Activated CD4-positive, alpha-beta T cell treated with anti-CD3 and anti-CD28 coated beads, Interleukin-2, Interleukin-4, amounts not matched to agents 100 ng/mL and 50 ng/mL, durations not matched to agents 16 hours and 8 hours (primary cell): Measurements from ENCODE around the gene RBM17.
A peak's percentile ranks its signal among the peaks of the same experiment; 100 is the strongest.
"Not testable (repeated sequence)": the region's sequence is repeated elsewhere in the genome, so short reads cannot be mapped to it uniquely, and the experiment has no call there.

Source experiments
- DNase-seq: peaks from one replicate; pipeline ENCODE4 v3.0.0-alpha.2; 2020; ENCODE audit warnings: low spot score

Gene RBM17

DNA sequence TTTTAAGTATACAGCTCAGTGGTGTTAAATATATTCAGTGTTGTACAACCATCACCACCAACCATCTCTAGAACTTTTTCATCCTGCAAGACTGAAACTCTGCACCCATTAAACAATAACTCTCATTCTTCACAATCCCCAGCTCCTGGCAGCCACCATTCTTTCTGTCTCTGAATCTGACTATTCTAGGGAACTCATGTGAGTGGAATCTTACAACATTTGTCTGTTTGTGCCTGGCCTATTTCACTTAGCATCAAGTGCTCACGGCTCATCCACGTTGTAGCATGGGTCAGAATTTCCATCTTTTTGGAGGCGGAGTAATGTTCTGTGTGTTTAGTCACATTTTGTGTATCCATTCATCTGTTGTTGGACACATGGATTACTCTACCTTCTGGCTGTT lies 73.1 kb downstream of the RBM17 start:
- DNase-seq = no peak

DNA sequence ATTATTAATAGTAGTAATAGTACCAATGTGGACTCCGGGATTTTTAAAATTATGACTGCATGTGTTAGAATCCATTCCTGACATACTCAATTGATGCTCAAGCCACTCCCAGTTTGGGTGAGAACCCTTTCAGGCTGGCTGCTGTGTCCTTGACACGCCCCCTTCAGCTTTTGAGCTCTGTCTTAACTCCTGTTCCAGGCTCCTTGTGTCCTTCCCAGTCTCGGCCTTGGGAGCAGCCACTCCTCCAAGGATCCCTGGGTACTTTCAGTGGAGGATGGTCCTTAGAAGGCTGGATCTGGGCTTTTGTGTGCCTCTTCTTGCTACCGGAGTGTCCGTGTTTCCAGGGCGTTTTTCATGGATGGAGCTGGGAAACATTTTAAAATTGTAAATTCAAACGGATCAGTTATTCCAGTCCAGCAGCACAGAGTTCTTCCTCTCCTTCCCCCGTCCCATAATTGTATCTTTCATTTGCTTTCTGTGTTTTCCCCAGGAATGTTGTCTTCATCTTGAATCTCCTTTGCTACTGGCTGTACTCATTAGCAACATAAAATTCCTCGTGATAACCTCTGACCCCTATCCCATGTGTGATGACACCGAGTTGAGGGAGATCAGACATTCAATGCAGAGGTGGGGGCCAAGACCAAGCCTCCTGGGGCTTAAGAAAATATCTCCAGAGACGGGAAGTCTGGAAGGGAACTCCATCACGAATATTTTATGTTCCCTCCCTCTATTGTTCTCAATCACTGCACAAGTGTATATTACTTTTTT lies 73.9 kb downstream of the RBM17 start:
- no peak for DNase-seq

DNA sequence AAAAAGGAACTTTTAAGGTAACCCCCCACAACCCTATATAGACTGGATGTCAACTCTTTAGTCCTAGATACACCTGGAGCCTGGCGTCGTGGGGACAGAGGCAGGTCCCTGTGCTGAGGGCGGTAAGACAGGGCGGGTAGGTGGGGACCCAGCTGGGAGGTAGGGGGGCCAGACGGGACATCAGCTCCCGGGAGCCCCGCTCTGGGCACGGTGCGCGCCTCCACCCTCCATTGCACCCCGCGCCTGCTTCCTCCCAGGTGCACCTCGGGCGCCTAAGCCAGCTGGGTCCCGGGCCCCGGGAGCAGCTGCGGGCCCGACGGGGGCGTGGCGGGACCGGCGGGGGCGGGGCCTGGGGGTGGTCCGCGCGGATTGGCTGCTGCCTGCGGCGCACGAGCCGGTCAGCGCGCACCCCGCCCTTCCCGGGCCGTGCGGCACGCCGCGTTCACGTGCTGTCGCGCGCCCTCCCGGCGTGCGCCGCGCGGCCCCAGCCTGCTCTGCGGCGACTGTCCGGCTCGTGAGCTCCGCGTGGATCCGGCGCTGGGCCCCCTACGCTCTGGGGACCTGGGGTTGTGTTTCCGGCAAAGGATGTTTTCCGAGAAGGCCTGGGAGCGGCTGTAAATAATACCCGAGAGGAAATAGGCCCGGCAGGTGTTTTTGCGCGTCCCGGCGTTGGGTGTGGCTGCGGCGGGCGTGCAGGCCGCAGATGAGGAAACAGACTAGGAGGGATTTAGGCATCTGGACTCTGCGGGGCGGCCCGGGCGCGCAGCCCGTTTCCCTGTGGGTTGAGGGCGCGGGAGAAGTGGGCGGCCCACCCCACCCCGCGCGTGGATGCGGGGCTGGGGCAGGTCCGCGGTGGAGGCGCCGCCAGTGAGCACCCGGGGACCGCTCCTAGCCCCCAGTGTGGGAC lies 74.8 kb downstream of the RBM17 start:
- DNase-seq = peak; percentile 91

DNA sequence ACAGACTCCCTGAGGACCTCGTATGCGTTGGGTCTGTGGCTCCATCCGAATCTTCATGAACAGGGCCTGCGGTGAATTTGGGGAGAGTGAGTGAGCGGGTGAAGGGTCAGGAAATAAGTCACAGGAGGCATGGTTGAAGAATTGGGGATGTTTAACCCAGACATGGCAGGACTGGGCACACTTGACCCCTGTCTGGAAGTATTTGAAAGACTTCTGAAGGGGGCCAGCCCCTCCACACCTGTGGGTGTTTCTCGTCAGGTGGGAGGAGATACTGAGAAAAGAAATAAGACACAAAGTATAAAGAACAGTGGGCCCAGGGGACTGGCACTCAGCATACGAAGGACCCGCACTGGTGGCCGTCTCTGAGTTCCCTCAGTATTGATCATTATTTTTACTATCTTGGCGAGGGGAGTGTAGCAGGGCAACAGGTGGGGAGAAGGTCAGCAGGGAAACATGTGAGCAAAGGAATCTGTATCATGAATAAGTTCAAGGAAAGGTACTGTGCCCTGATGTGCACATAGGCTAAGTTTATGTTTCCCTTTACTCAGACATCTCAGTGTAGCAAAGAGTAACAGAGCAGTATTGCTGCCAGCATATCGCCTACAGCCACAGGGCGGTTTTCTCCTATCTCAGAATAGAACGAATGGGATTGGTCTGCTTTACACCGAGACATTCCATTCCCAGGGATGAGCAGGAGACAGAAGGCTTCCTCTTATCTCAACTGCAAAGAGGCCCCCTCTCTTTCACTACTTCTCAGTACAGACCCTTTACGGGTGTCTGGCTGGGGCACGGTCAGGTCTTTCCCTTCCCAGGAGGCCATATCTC lies 75.6 kb downstream of the RBM17 start:
- DNase-seq = no peak

DNA sequence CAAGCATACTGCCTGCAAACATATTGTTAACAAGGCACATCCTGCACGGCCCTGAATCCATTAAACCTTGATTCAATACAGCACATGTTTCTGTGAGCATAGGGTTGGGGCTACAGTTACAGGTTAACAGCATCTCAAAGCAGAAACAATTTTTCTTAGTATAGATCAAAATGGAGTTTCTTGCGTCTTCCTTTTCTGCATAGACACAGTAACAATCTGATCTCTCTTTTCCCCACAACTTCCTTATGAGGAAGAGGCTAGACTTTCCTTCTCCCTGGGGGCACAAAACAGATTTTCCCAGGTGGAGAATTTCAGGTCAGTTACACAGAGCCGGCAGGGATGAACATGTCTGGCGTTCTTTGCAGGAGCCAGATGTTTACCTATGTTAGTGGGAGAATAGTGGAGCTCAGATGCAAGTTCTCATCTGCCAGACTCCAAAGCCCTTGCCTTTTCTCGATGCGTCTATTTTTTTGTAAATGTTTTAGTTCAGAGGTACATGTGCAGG lies 76.4 kb downstream of the RBM17 start:
- DNase-seq = no peak

DNA sequence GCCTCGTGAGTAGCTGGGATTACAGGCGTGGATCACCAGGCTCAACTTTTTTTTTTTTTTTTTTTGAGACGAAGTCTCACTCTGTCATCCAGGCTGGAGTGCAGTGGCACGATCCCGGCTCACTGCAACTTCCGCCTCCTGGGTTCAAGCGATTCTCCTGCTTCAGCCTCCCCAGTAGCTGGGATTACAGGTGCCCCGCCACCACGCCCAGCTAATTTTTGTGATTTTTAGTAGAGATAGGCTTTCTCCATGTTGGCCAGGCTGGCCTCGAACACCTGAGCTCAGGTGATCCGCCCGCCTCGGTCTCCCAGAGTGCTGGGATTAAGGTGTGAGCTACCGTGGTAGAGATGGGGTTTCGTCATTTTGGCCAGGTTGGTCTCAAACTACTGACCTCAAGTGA lies 77.1 kb downstream of the RBM17 start:
- DNase-seq = not testable (repeated sequence)
